ENCODE data around the gene ATAD3C.
A peak's percentile ranks its signal among the peaks of the same experiment; 100 is the strongest.
"Not testable (repeated sequence)": the region's sequence is repeated elsewhere in the genome, so short reads cannot be mapped to it uniquely, and the experiment has no call there.

The ATAD3C gene

GRCh38 chr1:1489231-1489630 is 39.7 kb downstream of the ATAD3C start:
- H3K4me3 ChIP-seq (ENCODE audit: low read length): no peak overlapping the region

DNA sequence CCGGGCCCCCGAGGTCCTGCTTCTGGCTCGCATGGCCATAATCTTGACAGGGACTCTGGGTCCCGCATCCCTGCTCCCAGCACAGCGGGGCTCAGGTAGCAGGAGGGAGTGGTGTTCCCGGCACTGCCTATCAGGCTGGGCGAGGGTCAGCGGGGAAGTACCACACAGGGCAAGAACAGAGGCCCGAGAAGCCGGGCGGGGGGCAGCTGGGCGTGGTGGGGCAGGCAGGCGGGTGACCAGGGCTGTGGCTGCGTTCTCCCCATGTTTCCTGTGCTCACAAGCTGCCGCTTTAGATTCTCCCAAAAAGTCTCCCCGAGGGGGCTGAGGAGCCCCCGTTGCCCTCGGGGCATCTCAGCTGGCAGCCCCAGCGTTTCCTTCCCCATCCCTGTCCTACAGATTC is 40.4 kb downstream of the ATAD3C start:
- H2AFZ ChIP-seq (ENCODE audit: low read depth, low read length): no peak overlapping the region
- H3K9me3 ChIP-seq (ENCODE audit: low read length): peaks cover 20% of the 10 kb centered on the region
- no peaks in the 10 kb centered on the region for H3K4me1 ChIP-seq (ENCODE audit: insufficient read depth, low read length)
- H3K27me3 ChIP-seq (ENCODE audit: insufficient read depth, low read length): no peaks in the 10 kb centered on the region
- no peak overlapping the region for H3K4me3 ChIP-seq (ENCODE audit: low read length)
- peaks cover 50% of the 10 kb centered on the region for H3K36me3 ChIP-seq (ENCODE audit: insufficient read depth, low read length)

More at GRCh38 chr1:1489231-1489630, 39.7 kb downstream of the ATAD3C start:
- Histone ChIP-seq H3K9me3 (ENCODE audit: low read length) (peaks cover 20% of the 10 kb centered on the region), H3K27me3 (ENCODE audit: insufficient read depth, low read length) (no peaks in the 10 kb centered on the region), H3K36me3 (ENCODE audit: insufficient read depth, low read length) (peaks cover 54% of the 10 kb centered on the region), H3K4me1 (ENCODE audit: insufficient read depth, low read length) (no peaks in the 10 kb centered on the region), H2AFZ (ENCODE audit: low read depth, low read length) (no peak overlapping the region)

GRCh38 chr1:1490633-1491230 is 41.2 kb downstream of the ATAD3C start:
- Histone ChIP-seq H3K36me3 (ENCODE audit: insufficient read depth, low read length) (peaks cover 56% of the 10 kb centered on the region), H3K4me3 (ENCODE audit: low read length) (no peak overlapping the region), H3K4me1 (ENCODE audit: insufficient read depth, low read length) (no peaks in the 10 kb centered on the region), H3K27me3 (ENCODE audit: insufficient read depth, low read length) (no peaks in the 10 kb centered on the region), H3K9me3 (ENCODE audit: low read length) (peaks cover 20% of the 10 kb centered on the region), H2AFZ (ENCODE audit: low read depth, low read length) (no peak overlapping the region)

GRCh38 chr1:1491601-1492000 is 42.1 kb downstream of the ATAD3C start:
- H3K36me3 ChIP-seq (ENCODE audit: insufficient read depth, low read length): peaks cover 58% of the 10 kb centered on the region
- H3K9me3 ChIP-seq (ENCODE audit: low read length): peaks cover 20% of the 10 kb centered on the region
- H3K4me1 ChIP-seq (ENCODE audit: insufficient read depth, low read length): no peaks in the 10 kb centered on the region
- no peak overlapping the region for H3K4me3 ChIP-seq (ENCODE audit: low read length)
- H2AFZ ChIP-seq (ENCODE audit: low read depth, low read length): no peak overlapping the region
- H3K27me3 ChIP-seq (ENCODE audit: insufficient read depth, low read length): no peaks in the 10 kb centered on the region

DNA sequence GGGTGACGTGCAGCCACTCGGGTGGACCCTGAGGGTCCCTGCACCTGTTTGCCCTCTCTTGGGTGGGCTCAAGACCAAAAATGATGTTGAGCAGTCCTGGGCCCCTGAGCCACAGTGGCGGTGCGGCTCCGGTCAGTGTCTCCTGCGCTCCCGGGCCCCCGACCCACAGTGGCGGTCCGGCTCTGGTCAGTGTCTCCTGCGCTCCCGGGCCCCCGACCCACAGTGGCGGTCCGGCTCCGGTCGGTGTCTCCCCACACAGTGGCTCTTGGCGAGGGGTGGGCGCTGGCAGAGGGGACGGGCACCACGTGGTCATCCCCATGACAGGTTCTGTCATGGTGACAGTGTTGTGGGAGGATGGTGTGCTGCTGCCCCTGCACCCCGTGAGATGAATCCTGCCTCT is 44.8 kb downstream of the ATAD3C start:
- H3K27me3 ChIP-seq (ENCODE audit: insufficient read depth, low read length); H3K4me3 ChIP-seq (ENCODE audit: low read length); H2AFZ ChIP-seq (ENCODE audit: low read depth, low read length); H3K4me1 ChIP-seq (ENCODE audit: insufficient read depth, low read length): not testable (repeated sequence)
- Histone ChIP-seq H3K9me3 (ENCODE audit: low read length) (peaks cover 20% of the 10 kb centered on the region), H3K36me3 (ENCODE audit: insufficient read depth, low read length) (peaks cover 41% of the 10 kb centered on the region)

- not testable (repeated sequence) for H3K4me1 ChIP-seq (ENCODE audit: insufficient read depth, low read length); H3K27me3 ChIP-seq (ENCODE audit: insufficient read depth, low read length); H2AFZ ChIP-seq (ENCODE audit: low read depth, low read length); H3K4me3 ChIP-seq (ENCODE audit: low read length)
- Histone ChIP-seq H3K36me3 (ENCODE audit: insufficient read depth, low read length) (peaks cover 36% of the 10 kb centered on the region), H3K9me3 (ENCODE audit: low read length) (peaks cover 16% of the 10 kb centered on the region)
Observed at GRCh38 chr1:1495461-1495975, 46.0 kb downstream of the ATAD3C start.

GRCh38 chr1:1504777-1505365 is 55.4 kb downstream of the ATAD3C start:
- H3K36me3 ChIP-seq (ENCODE audit: insufficient read depth, low read length); H3K9me3 ChIP-seq (ENCODE audit: low read length); H2AFZ ChIP-seq (ENCODE audit: low read depth, low read length); H3K27me3 ChIP-seq (ENCODE audit: insufficient read depth, low read length); H3K4me1 ChIP-seq (ENCODE audit: insufficient read depth, low read length): not testable (repeated sequence)
- peak overlapping the region; percentile 31 for H3K4me3 ChIP-seq (ENCODE audit: low read length)

DNA sequence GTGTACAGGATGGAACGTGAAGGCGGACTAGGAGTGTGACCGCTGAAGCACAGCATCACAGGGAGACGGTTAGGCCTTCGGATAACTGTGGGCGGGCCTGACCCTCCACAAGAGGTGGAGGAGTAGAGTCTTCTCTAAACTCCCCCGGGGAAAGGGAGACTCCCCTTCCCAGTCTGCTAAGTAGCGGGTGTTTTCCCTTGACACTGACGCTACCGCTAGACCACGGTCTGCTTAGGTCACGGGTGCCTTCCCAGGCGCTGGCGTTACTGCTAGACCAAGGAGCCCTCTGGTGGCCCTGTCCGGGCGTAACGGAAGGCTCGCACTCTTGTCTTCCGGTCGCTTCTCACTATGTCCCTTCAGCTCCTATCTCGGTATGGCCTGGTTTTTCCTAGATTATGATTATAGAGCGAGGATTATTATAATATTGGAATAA is 55.9 kb downstream of the ATAD3C start:
- not testable (repeated sequence) for H3K36me3 ChIP-seq (ENCODE audit: insufficient read depth, low read length)
- peak overlapping the region; percentile 31 for H3K4me3 ChIP-seq (ENCODE audit: low read length)

GRCh38 chr1:1505801-1506200 is 56.3 kb downstream of the ATAD3C start:
- H3K4me3 ChIP-seq (ENCODE audit: low read length): not testable (repeated sequence)

More for the DNA sequence above, 55.9 kb downstream of the ATAD3C start:
- H3K27me3 ChIP-seq (ENCODE audit: insufficient read depth, low read length); H3K9me3 ChIP-seq (ENCODE audit: low read length); H2AFZ ChIP-seq (ENCODE audit: low read depth, low read length); H3K4me1 ChIP-seq (ENCODE audit: insufficient read depth, low read length): not testable (repeated sequence)

DNA sequence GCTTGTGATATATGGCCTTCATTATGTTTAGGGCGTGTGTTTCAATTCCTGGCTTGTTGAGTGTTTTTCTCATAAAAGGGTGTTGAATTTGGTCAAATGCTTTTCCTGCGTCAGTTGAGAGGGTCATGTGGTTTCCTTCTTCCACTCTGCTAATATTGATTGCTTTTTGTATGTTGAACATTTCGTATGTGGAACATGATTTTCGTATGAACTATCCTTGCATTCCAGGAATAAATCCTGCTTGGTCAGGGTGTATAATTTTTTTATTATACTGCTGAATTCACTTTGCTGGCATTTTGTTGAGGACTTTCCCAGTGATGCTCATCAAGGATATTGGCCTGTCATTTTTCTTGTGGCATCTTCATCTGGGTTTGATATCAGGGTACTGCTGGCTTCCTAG is 57.8 kb downstream of the ATAD3C start:
- no peaks in the 10 kb centered on the region for H3K36me3 ChIP-seq (ENCODE audit: insufficient read depth, low read length)
- H2AFZ ChIP-seq (ENCODE audit: low read depth, low read length): no peak overlapping the region
- H3K4me3 ChIP-seq (ENCODE audit: low read length): no peak overlapping the region
- H3K27me3 ChIP-seq (ENCODE audit: insufficient read depth, low read length): no peaks in the 10 kb centered on the region
- no peaks in the 10 kb centered on the region for H3K9me3 ChIP-seq (ENCODE audit: low read length)
- H3K4me1 ChIP-seq (ENCODE audit: insufficient read depth, low read length): peaks cover 10% of the 10 kb centered on the region

More at GRCh38 chr1:1505801-1506200, 56.3 kb downstream of the ATAD3C start:
- not testable (repeated sequence) for H2AFZ ChIP-seq (ENCODE audit: low read depth, low read length); H3K4me1 ChIP-seq (ENCODE audit: insufficient read depth, low read length); H3K27me3 ChIP-seq (ENCODE audit: insufficient read depth, low read length); H3K36me3 ChIP-seq (ENCODE audit: insufficient read depth, low read length); H3K9me3 ChIP-seq (ENCODE audit: low read length)

- H3K36me3 ChIP-seq (ENCODE audit: insufficient read depth, low read length); H3K4me3 ChIP-seq (ENCODE audit: low read length); H3K27me3 ChIP-seq (ENCODE audit: insufficient read depth, low read length); H2AFZ ChIP-seq (ENCODE audit: low read depth, low read length); H3K9me3 ChIP-seq (ENCODE audit: low read length); H3K4me1 ChIP-seq (ENCODE audit: insufficient read depth, low read length): not testable (repeated sequence)
Observed at GRCh38 chr1:1508775-1509464, 59.4 kb downstream of the ATAD3C start.

- not testable (repeated sequence) for H2AFZ ChIP-seq (ENCODE audit: low read depth, low read length); H3K4me1 ChIP-seq (ENCODE audit: insufficient read depth, low read length); H3K4me3 ChIP-seq (ENCODE audit: low read length); H3K36me3 ChIP-seq (ENCODE audit: insufficient read depth, low read length); H3K27me3 ChIP-seq (ENCODE audit: insufficient read depth, low read length); H3K9me3 ChIP-seq (ENCODE audit: low read length)
Observed at GRCh38 chr1:1509465-1509850, 60.0 kb downstream of the ATAD3C start.

DNA sequence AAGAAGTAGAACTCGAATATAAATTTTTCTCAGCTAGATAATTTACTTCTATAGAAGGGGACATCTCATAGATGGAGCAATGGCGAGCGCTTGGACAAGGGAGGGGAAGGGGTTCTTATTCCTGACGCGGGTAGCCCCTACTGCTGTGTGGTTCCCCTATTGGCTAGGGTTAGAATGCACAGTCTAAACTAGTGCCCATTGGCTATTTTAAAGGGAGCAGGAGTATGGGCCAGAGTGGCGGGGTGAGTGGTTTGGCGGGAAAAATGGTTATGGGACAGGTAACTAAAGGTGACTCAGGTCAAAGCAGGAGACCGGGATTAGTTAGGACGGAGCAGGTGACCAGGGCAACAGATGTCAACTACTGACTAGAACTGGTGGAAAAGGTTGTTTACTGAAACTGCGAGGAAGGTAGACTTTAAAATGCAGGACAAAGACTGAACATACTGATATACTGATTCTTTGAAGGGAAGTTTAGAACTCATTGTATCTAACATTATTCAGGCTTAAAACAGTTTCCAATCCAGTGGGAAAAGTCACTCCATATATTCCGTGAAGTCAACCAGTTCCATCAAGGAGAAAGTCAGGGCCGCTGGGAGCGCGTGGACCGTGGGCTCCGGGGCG is 61.5 kb downstream of the ATAD3C start:
- H3K9me3 ChIP-seq (ENCODE audit: low read length): no peaks in the 10 kb centered on the region
- H3K4me1 ChIP-seq (ENCODE audit: insufficient read depth, low read length): peaks cover 3% of the 10 kb centered on the region
- peak overlapping the region; percentile 65 for H2AFZ ChIP-seq (ENCODE audit: low read depth, low read length)
- no peaks in the 10 kb centered on the region for H3K27me3 ChIP-seq (ENCODE audit: insufficient read depth, low read length)
- peak overlapping the region; percentile 77 for H3K4me3 ChIP-seq (ENCODE audit: low read length)
- peaks cover 10% of the 10 kb centered on the region for H3K36me3 ChIP-seq (ENCODE audit: insufficient read depth, low read length)
